B cell (primary cell): Measurements from ENCODE around the gene VASH1. TPM values are rescaled to one million over a fixed set of nuclear protein-coding genes. Genes with fewer than 3 reads are reported as not detected.

Experiments used
- ATAC-seq: fragments of 200-7000 bp; cut with Tn5 transposase; one replicate; pipeline ENCODE4 v1.10.0; 2021; ENCODE audit warnings: low read depth, mild to moderate bottlenecking, moderate number of reproducible peaks, moderate library complexity
- CTCF ChIA-PET: fragments of 350-600 bp; sonication (Branson Sonifier 250); formaldehyde crosslinking; loops from one replicate; lab custom pipeline; 2021; ENCODE audit warnings: antibody characterized with exemption, inconsistent platforms; lab: Charles Lee
- POLR2A ChIA-PET: fragments of 350-600 bp; sonication (Branson Sonifier 250); formaldehyde crosslinking; loops from one replicate; lab custom pipeline; 2021; ENCODE audit warnings: antibody characterized with exemption; lab: Charles Lee
- DNase-seq: peaks from one replicate; pipeline ENCODE4 v3.0.0; 2013
- H2AFZ ChIP-seq: 2 replicates; pipeline ENCODE4 v1.6.1; 2012; ENCODE audit warnings: mild to moderate bottlenecking, low read depth, low read length; ENCODE audit not compliant: insufficient read depth, poor library complexity, severe bottlenecking
- H3K27ac ChIP-seq, 2 donors: 1 replicate in 1 of 2; 2 replicates in 1 of 2; pipeline ENCODE4 v1.5.1; 2012 to 2013; ENCODE audit warnings: low read length in 2 of 2, mild to moderate bottlenecking in 2 of 2, moderate library complexity in 1 of 2
- H3K27me3 ChIP-seq, 4 experiments: fragments of 200-600 bp in 1 of 4; sonication (generic) in 1 of 4; replicated peaks in 1 of 4; 1 replicate in 2 of 4; 2 replicates in 2 of 4; pipeline versions ENCODE4 v1.6.1 to v1.7.0; 2013 to 2016; ENCODE audit warnings: low read length in 3 of 4, mild to moderate bottlenecking in 2 of 4, mixed read lengths in 1 of 4, moderate library complexity in 1 of 4; ENCODE audit not compliant: insufficient read depth in 4 of 4, control insufficient read depth in 3 of 4; ENCODE audit errors: control extremely low read depth in 1 of 4
- H3K36me3 ChIP-seq, 2 experiments: replicated peaks in 1 of 2; 1 replicate in 1 of 2; 2 replicates in 1 of 2; pipeline versions ENCODE4 v1.6.1 to v1.7.1; 2013; ENCODE audit warnings: low read length in 1 of 2; ENCODE audit not compliant: insufficient read depth in 2 of 2, control insufficient read depth in 1 of 2; ENCODE audit errors: control extremely low read depth in 1 of 2, extremely low read depth in 1 of 2
- H3K4me1 ChIP-seq, 2 donors: fragments of 200-600 bp in 1 of 2; sonication (generic) in 1 of 2; 1 replicate in 1 of 2; 2 replicates in 1 of 2; pipeline versions ENCODE4 v1.5.1 to v1.6.1; 2013 to 2017; ENCODE audit warnings: low read length in 2 of 2; ENCODE audit not compliant: control insufficient read depth in 2 of 2, insufficient read depth in 2 of 2
- H3K4me2 ChIP-seq: replicated peaks from 2 replicates; pipeline ENCODE3; 2012; ENCODE audit warnings: mild to moderate bottlenecking, low read depth, low read length; ENCODE audit not compliant: poor library complexity, severe bottlenecking
- H3K4me3 ChIP-seq, 5 experiments: fragments of 200-600 bp in 1 of 5; sonication (generic) in 1 of 5; 1 replicate in 3 of 5; 2 replicates in 2 of 5; pipeline versions ENCODE4 v1.5.1 to v1.7.0; 2011 to 2016; ENCODE audit warnings: low read length in 4 of 5, mild to moderate bottlenecking in 4 of 5, low read depth in 2 of 5, control low read depth in 1 of 5, moderate library complexity in 1 of 5; ENCODE audit not compliant: insufficient read depth in 1 of 5; ENCODE audit errors: control extremely low read depth in 1 of 5, extremely low read depth in 1 of 5
- H3K79me2 ChIP-seq: fragments of 200-600 bp; sonication (generic); one replicate; pipeline ENCODE4 v1.6.0; 2016; ENCODE audit warnings: low read length; ENCODE audit not compliant: control insufficient read depth, insufficient read depth
- H3K9ac ChIP-seq: fragments of 200-600 bp; sonication (generic); 2 replicates; pipeline ENCODE4 v1.6.1; 2017; ENCODE audit warnings: mild to moderate bottlenecking, low read length, moderate library complexity
- H3K9me3 ChIP-seq, 3 donors: one replicate each; pipeline versions ENCODE4 v1.6.1 to v1.7.1; 2013; ENCODE audit warnings: low read length in 2 of 3; ENCODE audit not compliant: control insufficient read depth in 2 of 3, insufficient read depth in 1 of 3; ENCODE audit errors: control extremely low read depth in 1 of 3
- H4K20me1 ChIP-seq: 2 replicates; pipeline ENCODE4 v1.6.0; 2012; ENCODE audit warnings: mild to moderate bottlenecking, low read length; ENCODE audit not compliant: insufficient read depth, control insufficient read depth, poor library complexity, severe bottlenecking
- H3K27ac Mint-ChIP-seq: one replicate; pipeline ENCODE4 v1.8.0; 2021; ENCODE audit warnings: mixed read lengths
- H3K27me3 Mint-ChIP-seq: one replicate; pipeline ENCODE4 v1.8.0; 2021; ENCODE audit warnings: mixed read lengths
- H3K4me1 Mint-ChIP-seq: one replicate; pipeline ENCODE4 v1.8.0; 2021; ENCODE audit warnings: mixed read lengths
- H3K4me3 Mint-ChIP-seq: one replicate; pipeline ENCODE4 v1.8.0; 2021; ENCODE audit warnings: mixed read lengths
- H3K9me3 Mint-ChIP-seq: one replicate; pipeline ENCODE4 v1.8.0; 2022; ENCODE audit warnings: mixed read lengths; ENCODE audit not compliant: insufficient read depth
- EZH2 ChIP-seq: IDR thresholded peaks from 2 replicates; pipeline ENCODE4 v1.6.1; 2012; ENCODE audit warnings: borderline replicate concordance, low read depth, mild to moderate bottlenecking, moderate library complexity, low read length; ENCODE audit not compliant: insufficient read depth, poor library complexity, severe bottlenecking
- WGBS: methylation state at CpG from one replicate; pipeline ENCODE4 v1.1.5; 2013; ENCODE audit warnings: missing lambda C conversion rate; ENCODE audit not compliant: insufficient coverage; 5-methylcytosine and 5-hydroxymethylcytosine counted together
- intact Hi-C: fragments of 100-400 bp; cut with micrococcal nuclease; formaldehyde crosslinking; loops from one replicate; pipeline ENCODE4 v1.10.0; 2022
- polyA plus RNA-seq: library from polyadenylated mRNA; depleted of rRNA; stranded (reverse); fragments of >200 nt; gene quantifications from 2 replicates; pipeline ENCODE4 v1.2.3, GENCODE V29; 2012
- total RNA-seq, 2 donors: library from RNA; stranded (reverse); fragments of 120-200 nt in 1 of 2; gene quantifications; 1 replicate in 1 of 2; 2 replicates in 1 of 2; pipeline versions ENCODE4 v1.2.3 to v1.2.4, GENCODE V29; 2013 to 2022
- TF ChIP-seq, protein P1 (sequence below): fragments of 200-600 bp; IDR thresholded peaks from one replicate; pipeline ENCODE4 v1.8.0; 2022; ENCODE audit warnings: antibody characterized with exemption, mild to moderate bottlenecking

The VASH1 gene
- total and polyA plus RNA-seq, 2 donors (not counting 1 experiment from before 2014, with no cell fraction given): 0.60 to 2.7 TPM

DNA sequence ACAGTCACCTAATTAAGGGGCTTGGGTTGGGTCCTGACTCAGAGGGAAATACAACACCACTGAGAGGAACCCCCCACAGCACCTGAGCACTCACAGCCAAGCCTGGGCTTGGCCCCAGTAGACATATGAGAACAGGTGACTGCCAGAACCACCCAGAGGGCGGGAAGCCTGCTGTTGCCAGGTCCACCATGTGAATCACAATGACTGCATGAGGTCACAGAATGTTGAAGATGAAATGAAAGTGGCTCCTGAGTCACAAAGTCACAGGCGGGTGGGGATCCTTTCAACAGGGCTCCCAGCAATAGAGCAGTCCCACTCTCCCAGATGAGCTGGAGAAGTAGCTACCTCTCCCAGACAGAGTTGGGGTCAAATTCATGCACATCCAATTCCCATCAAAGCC is 64.9 kb downstream of the VASH1 start, which contains the start of gene LRRC74A:
Gene LRRC74A (plus strand): TSS at position 287 of the 400 bp plus-strand sequence. CDS start 290 bp downstream, outside the sequence.
- 78% methylated on average over 1 of the region's 2 CpGs for WGBS
- Histone ChIP-seq H3K79me2 (no peaks in the 10 kb centered on the region), H3K36me3 (no peaks in the 10 kb centered on the region), H4K20me1 (no peaks in the 10 kb centered on the region), H3K9me3 (no peaks in the 10 kb centered on the region), H2AFZ (no peak within 1 kb of the TSS), H3K4me1 (no peaks in the 10 kb centered on the region), H3K9ac (no peak within 1 kb of the TSS), H3K27ac (no peak within 1 kb of the TSS), H3K27me3 (peaks cover 0 to 5% (median 0%) of the 10 kb centered on the region in 4 experiments), H3K4me3 (no peak within 1 kb of the TSS), H3K4me2 (no peak within 1 kb of the TSS)
- ChIA-PET POLR2A (no interaction called here), CTCF (no interaction called here)
- TF ChIP-seq, protein P1, sequence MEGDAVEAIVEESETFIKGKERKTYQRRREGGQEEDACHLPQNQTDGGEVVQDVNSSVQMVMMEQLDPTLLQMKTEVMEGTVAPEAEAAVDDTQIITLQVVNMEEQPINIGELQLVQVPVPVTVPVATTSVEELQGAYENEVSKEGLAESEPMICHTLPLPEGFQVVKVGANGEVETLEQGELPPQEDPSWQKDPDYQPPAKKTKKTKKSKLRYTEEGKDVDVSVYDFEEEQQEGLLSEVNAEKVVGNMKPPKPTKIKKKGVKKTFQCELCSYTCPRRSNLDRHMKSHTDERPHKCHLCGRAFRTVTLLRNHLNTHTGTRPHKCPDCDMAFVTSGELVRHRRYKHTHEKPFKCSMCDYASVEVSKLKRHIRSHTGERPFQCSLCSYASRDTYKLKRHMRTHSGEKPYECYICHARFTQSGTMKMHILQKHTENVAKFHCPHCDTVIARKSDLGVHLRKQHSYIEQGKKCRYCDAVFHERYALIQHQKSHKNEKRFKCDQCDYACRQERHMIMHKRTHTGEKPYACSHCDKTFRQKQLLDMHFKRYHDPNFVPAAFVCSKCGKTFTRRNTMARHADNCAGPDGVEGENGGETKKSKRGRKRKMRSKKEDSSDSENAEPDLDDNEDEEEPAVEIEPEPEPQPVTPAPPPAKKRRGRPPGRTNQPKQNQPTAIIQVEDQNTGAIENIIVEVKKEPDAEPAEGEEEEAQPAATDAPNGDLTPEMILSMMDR: no peak
- TF ChIP-seq EZH2: no peak
- Mint-ChIP-seq H3K27me3 (peaks cover 10% of the 10 kb centered on the region), H3K4me3 (no peak within 1 kb of the TSS), H3K27ac (no peak within 1 kb of the TSS), H3K4me1 (no peaks in the 10 kb centered on the region), H3K9me3 (no peaks in the 10 kb centered on the region)
- ATAC-seq (no peak), DNase-seq (no peak)
- intact Hi-C loops: no loop called here

DNA sequence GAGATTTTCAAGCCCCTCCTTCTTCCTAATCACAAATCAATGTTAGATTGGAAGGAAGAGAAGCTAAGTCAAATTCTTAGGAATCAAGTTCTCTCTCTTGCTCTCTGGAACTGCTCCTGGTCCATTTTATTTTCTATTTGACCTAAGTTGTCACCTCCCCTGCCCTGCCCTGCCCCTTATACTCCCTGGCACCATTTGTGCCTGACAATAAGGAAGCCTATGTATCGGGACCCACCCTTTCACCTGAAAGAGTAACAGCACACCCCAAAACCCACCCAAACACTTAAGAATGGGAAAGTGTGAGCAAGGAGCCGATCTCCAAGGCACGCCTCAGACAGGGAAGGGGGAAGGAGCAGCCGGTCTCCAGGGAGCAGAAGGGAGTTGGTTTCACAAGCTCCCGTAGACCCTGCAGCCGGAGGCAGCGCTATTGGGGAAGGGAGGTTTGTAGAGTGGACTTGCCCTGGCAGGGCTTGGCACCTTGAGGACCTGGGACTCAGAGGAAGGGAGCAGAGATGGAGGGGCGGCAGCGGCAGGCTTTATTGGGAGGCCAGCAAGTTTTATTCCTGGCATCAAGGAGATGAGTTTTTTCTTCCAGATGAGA is 66.5 kb downstream of the VASH1 start:
- peaks cover 10% of the 10 kb centered on the region for H3K27me3 Mint-ChIP-seq
- H3K9ac ChIP-seq: no peak overlapping the region
- 90% methylated on average over 8 of the region's 9 CpGs for WGBS
- H3K79me2 ChIP-seq: no peaks in the 10 kb centered on the region
- DNase-seq: no peak
- no peak overlapping the region for H3K4me3 ChIP-seq
- H3K4me3 Mint-ChIP-seq: no peak overlapping the region
- intact Hi-C loops: no loop called here
- H3K4me1 ChIP-seq: no peaks in the 10 kb centered on the region
- H3K27me3 ChIP-seq: peaks cover 0 to 4% (median 0%) of the 10 kb centered on the region in 4 experiments
- no peak for ATAC-seq
- no peaks in the 10 kb centered on the region for H3K9me3 Mint-ChIP-seq
- TF ChIP-seq EZH2: no peak
- TF ChIP-seq, protein P1: no peak
- no peaks in the 10 kb centered on the region for H3K36me3 ChIP-seq
- H2AFZ ChIP-seq: no peak overlapping the region
- ChIA-PET POLR2A (no interaction called here), CTCF (no interaction called here)
- H3K27ac ChIP-seq: no peak overlapping the region
- H3K4me2 ChIP-seq: no peak overlapping the region
- no peaks in the 10 kb centered on the region for H3K4me1 Mint-ChIP-seq
- no peaks in the 10 kb centered on the region for H4K20me1 ChIP-seq
- H3K9me3 ChIP-seq: no peaks in the 10 kb centered on the region
- H3K27ac Mint-ChIP-seq: no peak overlapping the region
